DOHH2 (cell line): ENCODE data around the gene DPRX.

ENCODE experiments used
- EZH2phosphoT487 ChIP-seq: fragments of 200-600 bp; sonication (generic); IDR thresholded peaks from 2 replicates; pipeline ENCODE4 v1.6.1; 2017; ENCODE audit warnings: borderline replicate concordance, mild to moderate bottlenecking, antibody characterized with exemption, low read length, moderate library complexity, mixed read lengths
- TF ChIP-seq, protein P1 (sequence below): fragments of 200-600 bp; sonication (generic); IDR thresholded peaks from one replicate; pipeline ENCODE4 v1.5.1; 2014; ENCODE audit warnings: antibody characterized with exemption, mild to moderate bottlenecking, low read depth, low read length; ENCODE audit not compliant: poor library complexity, severe bottlenecking

DNA sequence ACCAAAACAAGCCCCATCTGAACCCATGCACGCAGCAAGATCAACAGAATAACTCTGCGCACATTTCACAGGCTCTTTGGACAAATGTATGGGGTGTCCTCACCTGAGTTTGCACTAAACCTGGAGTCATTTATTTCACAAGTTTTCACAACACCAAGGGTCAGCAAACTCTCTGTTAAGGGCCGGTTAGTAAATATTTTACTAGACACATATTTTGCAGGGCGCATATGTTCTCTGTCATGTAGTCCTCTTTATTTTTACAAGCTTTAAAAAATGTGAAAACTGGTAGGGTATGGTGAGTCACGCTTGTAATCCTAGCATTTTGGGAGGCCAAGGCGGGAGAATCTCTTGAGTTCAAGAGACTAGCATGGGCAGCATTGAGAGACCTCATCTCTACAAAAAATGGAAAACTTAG lies 45.5 kb upstream of the DPRX start:
- TF ChIP-seq, protein P1, sequence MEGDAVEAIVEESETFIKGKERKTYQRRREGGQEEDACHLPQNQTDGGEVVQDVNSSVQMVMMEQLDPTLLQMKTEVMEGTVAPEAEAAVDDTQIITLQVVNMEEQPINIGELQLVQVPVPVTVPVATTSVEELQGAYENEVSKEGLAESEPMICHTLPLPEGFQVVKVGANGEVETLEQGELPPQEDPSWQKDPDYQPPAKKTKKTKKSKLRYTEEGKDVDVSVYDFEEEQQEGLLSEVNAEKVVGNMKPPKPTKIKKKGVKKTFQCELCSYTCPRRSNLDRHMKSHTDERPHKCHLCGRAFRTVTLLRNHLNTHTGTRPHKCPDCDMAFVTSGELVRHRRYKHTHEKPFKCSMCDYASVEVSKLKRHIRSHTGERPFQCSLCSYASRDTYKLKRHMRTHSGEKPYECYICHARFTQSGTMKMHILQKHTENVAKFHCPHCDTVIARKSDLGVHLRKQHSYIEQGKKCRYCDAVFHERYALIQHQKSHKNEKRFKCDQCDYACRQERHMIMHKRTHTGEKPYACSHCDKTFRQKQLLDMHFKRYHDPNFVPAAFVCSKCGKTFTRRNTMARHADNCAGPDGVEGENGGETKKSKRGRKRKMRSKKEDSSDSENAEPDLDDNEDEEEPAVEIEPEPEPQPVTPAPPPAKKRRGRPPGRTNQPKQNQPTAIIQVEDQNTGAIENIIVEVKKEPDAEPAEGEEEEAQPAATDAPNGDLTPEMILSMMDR = no peak
- TF ChIP-seq EZH2phosphoT487 = no peak
